HepG2 (cell line): Measurements from ENCODE around the gene FYB2. TPM values are rescaled to one million over a fixed set of nuclear protein-coding genes. Genes with fewer than 3 reads are reported as not detected.

Experiments used
- CBX1 ChIP-seq: IDR thresholded peaks from one replicate; pipeline ENCODE4 v1.6.1; 2016; ENCODE audit warnings: antibody characterized with exemption, low read depth
- ELF1 ChIP-seq: sonication (generic); formaldehyde crosslinking; IDR thresholded peaks from 2 replicates; pipeline ENCODE4 v1.4.0; 2020; ENCODE audit warnings: missing genetic modification reagents
- MTA1 ChIP-seq: sonication (generic); formaldehyde crosslinking; IDR thresholded peaks from 2 replicates; pipeline ENCODE4 v1.4.0; 2020; ENCODE audit warnings: missing genetic modification reagents, mild to moderate bottlenecking, borderline replicate concordance
- PHB2 ChIP-seq: fragments of 450-650 bp; IDR thresholded peaks from 2 replicates; pipeline ENCODE4 v1.6.1; 2018; ENCODE audit not compliant: partially characterized antibody
- PITX1 ChIP-seq: sonication (generic); formaldehyde crosslinking; IDR thresholded peaks from 2 replicates; pipeline ENCODE4 v1.5.1; 2020; ENCODE audit warnings: mild to moderate bottlenecking, missing genetic modification reagents
- PLRG1 ChIP-seq: fragments of 450-650 bp; conservative IDR thresholded peaks from 2 replicates; pipeline ENCODE4 v1.6.1; 2016
- PRDM4 ChIP-seq: sonication (generic); formaldehyde crosslinking; IDR thresholded peaks from 2 replicates; pipeline ENCODE4 v1.9.0; 2021; ENCODE audit warnings: missing genetic modification reagents, borderline replicate concordance
- YEATS2 ChIP-seq: sonication (generic); formaldehyde crosslinking; IDR thresholded peaks from 2 replicates; pipeline ENCODE4 v1.4.0; 2020; ENCODE audit warnings: missing genetic modification reagents, borderline replicate concordance
- ZBTB40 ChIP-seq, 2 experiments: fragments of 450-650 bp in 1 of 2; sonication (generic) in 1 of 2; formaldehyde crosslinking in 1 of 2; IDR thresholded peaks; 2 replicates each; pipeline versions ENCODE4 v1.6.1 to v1.8.0; 2016 to 2022; ENCODE audit warnings: antibody characterized with exemption in 1 of 2, mild to moderate bottlenecking in 1 of 2, missing genetic modification reagents in 1 of 2
- ZNF138 ChIP-seq: sonication (generic); formaldehyde crosslinking; IDR thresholded peaks from 2 replicates; pipeline ENCODE4 v1.5.0; 2020; ENCODE audit warnings: mild to moderate bottlenecking, low read depth, missing genetic modification reagents
- ZNF180 ChIP-seq: sonication (generic); formaldehyde crosslinking; IDR thresholded peaks from 2 replicates; pipeline ENCODE4 v1.4.0; 2020; ENCODE audit warnings: low read depth, missing genetic modification reagents, borderline replicate concordance
- ZNF34 ChIP-seq: sonication (generic); formaldehyde crosslinking; IDR thresholded peaks from 2 replicates; pipeline ENCODE4 v1.4.0; 2020; ENCODE audit warnings: mild to moderate bottlenecking, missing genetic modification reagents, borderline replicate concordance
- ZNF354B ChIP-seq: sonication (generic); formaldehyde crosslinking; IDR thresholded peaks from 2 replicates; pipeline ENCODE4 v1.8.0; 2022; ENCODE audit warnings: mild to moderate bottlenecking, missing genetic modification reagents
- polyA plus RNA-seq, 8 experiments: library from polyadenylated mRNA; depleted of rRNA in 3 of 8; stranded (reverse) in 7 of 8; unstranded in 1 of 8; fragments of >200 nt; fragmentation: Illumina TruSeq in 4 of 8; extraction: Trizol in 4 of 8; gene quantifications; 2 replicates each; pipeline versions ENCODE4 v1.2.1 to v1.2.3, GENCODE V29; 2011 to 2016; ENCODE audit warnings: low read depth in 4 of 8, missing spikeins in 1 of 8, mixed read lengths in 1 of 8; ENCODE audit not compliant: insufficient read depth in 1 of 8
- total RNA-seq, 5 experiments: library from RNA; depleted of rRNA; stranded (reverse); fragments of >200 nt; fragmentation: Illumina TruSeq; extraction: Trizol; gene quantifications; 2 replicates each; pipeline ENCODE4 v1.2.3, GENCODE V29; 2016; ENCODE audit warnings: low read depth in 1 of 5

Gene FYB2
- total and polyA plus RNA-seq, 2 of the 13 experiments (the other 11 are each of a cell fraction or from before 2014, with no cell fraction given) = 1.2 to 2.7 TPM

- TF ChIP-seq PITX1 (CRISPR knock-in tag) (peak; percentile 29; the same call in 1 of the 2 replicates), ZNF138 (CRISPR knock-in tag) (no peak), MTA1 (CRISPR knock-in tag) (peak; percentile 22; the same call in 1 of the 2 replicates), ZNF34 (CRISPR knock-in tag) (no peak), PLRG1 (no peak), YEATS2 (CRISPR knock-in tag) (no peak), ELF1 (CRISPR knock-in tag) (no peak), PHB2 (no peak), CBX1 (no peak), ZNF354B (no peak), PRDM4 (CRISPR knock-in tag) (no peak), ZNF180 (CRISPR knock-in tag) (no peak), ZBTB40 (IDR thresholded peaks at IDR 0.05) (no peak), ZBTB40 (CRISPR knock-in tag; IDR thresholded peaks at IDR 0.05) (no peak)
Measured at GRCh38 chr1:56820755-56821461, 1.7 kb upstream of the FYB2 start (continued).
